Upper lobe of left lung (tissue), 6 donors: ENCODE measurements around the gene PTDSS2. TPM values are rescaled to one million over a fixed set of nuclear protein-coding genes. Genes with fewer than 3 reads are reported as not detected.

Experiments
- ATAC-seq, 2 donors: fragments of 200-7000 bp; cut with Tn5 transposase; one replicate each; pipeline ENCODE4 v1.9.1; 2022; ENCODE audit warnings: mild to moderate bottlenecking in 2 of 2, moderate library complexity in 2 of 2; ENCODE audit not compliant: low FRiP score in 2 of 2
- DNase-seq, 2 donors: peaks; one replicate each; pipeline ENCODE4 v3.0.0-alpha.2; 2019 to 2020
- H3K27ac ChIP-seq, 4 donors: fragments of 200-600 bp; sonication (generic); one replicate each; pipeline ENCODE4 v1.5.1; 2016 to 2019
- H3K27me3 ChIP-seq, 4 donors: fragments of 200-600 bp; sonication (generic); one replicate each; pipeline ENCODE4 v1.5.1; 2017 to 2019
- H3K36me3 ChIP-seq, 4 donors: fragments of 200-600 bp; sonication (generic); one replicate each; pipeline ENCODE4 v1.5.1; 2016 to 2019
- H3K4me1 ChIP-seq, 4 donors: fragments of 200-600 bp; sonication (generic); one replicate each; pipeline ENCODE4 v1.5.1; 2018 to 2019
- H3K4me3 ChIP-seq, 4 donors: fragments of 200-600 bp; sonication (generic); one replicate each; pipeline ENCODE4 v1.5.1; 2017 to 2019; ENCODE audit warnings: mild to moderate bottlenecking in 2 of 4, moderate library complexity in 1 of 4
- H3K9me3 ChIP-seq, 4 donors: fragments of 200-600 bp; sonication (generic); one replicate each; pipeline ENCODE4 v1.5.1; 2018 to 2019
- EP300 ChIP-seq, 4 donors: sonication (generic); formaldehyde crosslinking; IDR thresholded peaks; one replicate each; pipeline ENCODE4 v1.5.1; 2017; ENCODE audit warnings: antibody characterized with exemption in 4 of 4, control low read depth in 2 of 4
- POLR2A ChIP-seq, 4 donors: fragments of 450-650 bp; IDR thresholded peaks; one replicate each; pipeline ENCODE4 v1.5.1; 2016 to 2017; ENCODE audit warnings: antibody characterized with exemption in 4 of 4, mild to moderate bottlenecking in 2 of 4
- POLR2AphosphoS5 ChIP-seq, 2 donors: sonication (generic); formaldehyde crosslinking; IDR thresholded peaks; one replicate each; pipeline ENCODE4 v1.5.1; 2017; ENCODE audit warnings: antibody characterized with exemption in 2 of 2
- WGBS, 2 donors: methylation state at CpG; one replicate each; pipeline ENCODE4 v1.1.5; 2017 to 2018; 5-methylcytosine and 5-hydroxymethylcytosine counted together
- total RNA-seq, 6 donors: library from RNA; depleted of rRNA in 4 of 6; stranded (reverse); fragments of >200 nt in 4 of 6; gene quantifications; one replicate each; pipeline versions ENCODE4 v1.1.0 to v1.2.1, GENCODE V29; 2016 to 2021
- TF ChIP-seq, protein P1 (sequence below), 6 experiments: fragments of 450-650 bp in 4 of 6; fragments of 200-600 bp in 2 of 6; sonication (generic) in 2 of 6; IDR thresholded peaks; one replicate each; pipeline ENCODE4 v1.5.1; 2016 to 2019; ENCODE audit warnings: antibody characterized with exemption in 6 of 6
- donor health status: DM: no; HTN: no; CAD: no; lungs with moderate emphysema.
- donor health status: DM: no; HTN: yes; CAD: no; lungs with severe emphysema.

The PTDSS2 gene
- total RNA-seq, 6 donors from 2014 or later: 29.6 to 188 (median 45.1) TPM

DNA sequence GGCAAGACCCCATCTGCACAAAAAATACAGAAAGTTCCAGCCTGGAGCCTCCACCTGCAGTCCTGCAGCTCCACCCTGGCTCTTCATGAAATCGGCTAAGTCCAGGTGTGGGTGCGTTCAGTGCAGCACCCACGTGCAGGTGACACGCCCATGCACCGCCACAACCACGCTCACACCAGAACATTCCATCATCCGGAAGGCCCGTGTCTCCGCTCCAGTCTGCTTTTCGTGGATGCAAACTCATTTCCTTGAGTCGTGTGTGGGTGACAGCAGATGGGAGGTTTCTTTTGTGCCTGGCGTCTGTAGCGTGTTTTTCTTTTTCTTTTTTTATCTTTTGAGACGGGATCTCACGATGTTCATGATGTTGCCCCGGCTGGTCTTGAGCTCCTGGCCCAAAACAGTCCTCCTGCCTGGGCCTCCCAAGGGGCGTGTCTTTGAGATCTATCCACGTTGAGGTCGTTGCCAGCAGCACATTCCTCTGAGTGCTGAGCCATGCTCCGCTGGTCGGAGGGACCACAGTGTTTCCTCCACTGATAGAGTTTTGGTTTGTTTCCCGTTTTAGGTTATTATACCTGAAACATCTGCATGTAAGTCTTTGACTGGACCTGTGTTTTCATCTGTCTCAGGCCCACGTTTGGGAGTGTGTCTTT lies 7.2 kb downstream of the PTDSS2 start:
- Histone ChIP-seq H3K27ac (no peak overlapping the region), H3K9me3 (no peaks in the 10 kb centered on the region), H3K4me3 (no peak overlapping the region), H3K4me1 (peaks cover 0 to under 1% (median 0%) of the 10 kb centered on the region in 4 donors), H3K36me3 (peaks cover 0 to 42% (median 24%) of the 10 kb centered on the region in 4 donors), H3K27me3 (no peaks in the 10 kb centered on the region)
- 66 to 77% methylated on average over 23 of the region's 23 CpGs for WGBS, 2 donors
- ATAC-seq (no peak), DNase-seq (no peak)
- TF ChIP-seq POLR2AphosphoS5 (IDR thresholded peaks at IDR 0.05): no peak
- TF ChIP-seq, protein P1, sequence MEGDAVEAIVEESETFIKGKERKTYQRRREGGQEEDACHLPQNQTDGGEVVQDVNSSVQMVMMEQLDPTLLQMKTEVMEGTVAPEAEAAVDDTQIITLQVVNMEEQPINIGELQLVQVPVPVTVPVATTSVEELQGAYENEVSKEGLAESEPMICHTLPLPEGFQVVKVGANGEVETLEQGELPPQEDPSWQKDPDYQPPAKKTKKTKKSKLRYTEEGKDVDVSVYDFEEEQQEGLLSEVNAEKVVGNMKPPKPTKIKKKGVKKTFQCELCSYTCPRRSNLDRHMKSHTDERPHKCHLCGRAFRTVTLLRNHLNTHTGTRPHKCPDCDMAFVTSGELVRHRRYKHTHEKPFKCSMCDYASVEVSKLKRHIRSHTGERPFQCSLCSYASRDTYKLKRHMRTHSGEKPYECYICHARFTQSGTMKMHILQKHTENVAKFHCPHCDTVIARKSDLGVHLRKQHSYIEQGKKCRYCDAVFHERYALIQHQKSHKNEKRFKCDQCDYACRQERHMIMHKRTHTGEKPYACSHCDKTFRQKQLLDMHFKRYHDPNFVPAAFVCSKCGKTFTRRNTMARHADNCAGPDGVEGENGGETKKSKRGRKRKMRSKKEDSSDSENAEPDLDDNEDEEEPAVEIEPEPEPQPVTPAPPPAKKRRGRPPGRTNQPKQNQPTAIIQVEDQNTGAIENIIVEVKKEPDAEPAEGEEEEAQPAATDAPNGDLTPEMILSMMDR (IDR thresholded peaks at IDR 0.05): no peak
- TF ChIP-seq POLR2A (IDR thresholded peaks at IDR 0.05): no peak

DNA sequence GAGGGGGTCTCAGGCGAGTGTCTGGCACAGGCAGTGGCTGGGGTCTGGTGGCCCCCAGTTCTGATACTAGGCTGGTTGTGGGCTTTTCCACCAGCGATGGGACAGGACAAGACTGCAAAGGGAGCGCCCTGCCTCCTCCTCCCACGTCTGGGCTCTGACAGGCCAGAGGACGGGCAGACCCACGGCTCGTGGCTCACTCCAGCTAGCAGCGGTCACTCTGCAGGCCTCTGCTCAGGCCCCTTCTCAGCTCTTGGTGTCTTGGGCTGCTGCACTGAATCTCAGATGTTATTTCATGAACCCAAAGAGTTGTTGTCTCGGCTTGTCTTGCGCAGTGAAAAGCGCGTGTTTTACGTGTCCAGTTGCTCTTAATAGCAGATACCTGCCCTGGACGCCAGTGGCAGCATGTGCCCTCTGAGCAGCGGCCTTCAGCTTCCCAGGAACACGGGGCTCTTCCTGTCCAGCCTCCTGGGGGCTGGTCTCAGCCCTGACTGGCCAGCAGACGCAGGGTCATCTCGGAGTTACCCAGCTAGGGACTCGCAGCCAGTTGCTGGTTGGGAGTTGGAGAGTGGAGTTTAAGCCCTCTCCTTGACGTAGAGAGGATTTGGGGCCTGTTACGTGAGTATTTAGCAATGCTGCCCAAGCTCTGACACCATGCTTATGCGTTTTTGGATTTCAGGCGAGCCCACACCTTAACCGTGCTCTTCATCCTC lies 9.6 kb downstream of the PTDSS2 start:
- Histone ChIP-seq H3K9me3 (no peaks in the 10 kb centered on the region), H3K27me3 (no peaks in the 10 kb centered on the region), H3K4me1 (no peaks in the 10 kb centered on the region), H3K36me3 (peaks cover 0 to 24% (median 10%) of the 10 kb centered on the region in 4 donors), H3K4me3 (no peak overlapping the region), H3K27ac (peak overlapping the region in 3 of 4 donors; percentile 6 to 46 (median 6))
- TF ChIP-seq POLR2AphosphoS5 (IDR thresholded peaks at IDR 0.05) (no peak), EP300 (IDR thresholded peaks at IDR 0.05) (no peak)
- TF ChIP-seq, protein P1 (IDR thresholded peaks at IDR 0.05): no peak
- peak in 1 of 2 donors; percentile 13 for ATAC-seq
- 94 to 99% methylated on average over 14 to 24 of the region's 24 CpGs for WGBS, 2 donors
- DNase-seq: no peak

DNA sequence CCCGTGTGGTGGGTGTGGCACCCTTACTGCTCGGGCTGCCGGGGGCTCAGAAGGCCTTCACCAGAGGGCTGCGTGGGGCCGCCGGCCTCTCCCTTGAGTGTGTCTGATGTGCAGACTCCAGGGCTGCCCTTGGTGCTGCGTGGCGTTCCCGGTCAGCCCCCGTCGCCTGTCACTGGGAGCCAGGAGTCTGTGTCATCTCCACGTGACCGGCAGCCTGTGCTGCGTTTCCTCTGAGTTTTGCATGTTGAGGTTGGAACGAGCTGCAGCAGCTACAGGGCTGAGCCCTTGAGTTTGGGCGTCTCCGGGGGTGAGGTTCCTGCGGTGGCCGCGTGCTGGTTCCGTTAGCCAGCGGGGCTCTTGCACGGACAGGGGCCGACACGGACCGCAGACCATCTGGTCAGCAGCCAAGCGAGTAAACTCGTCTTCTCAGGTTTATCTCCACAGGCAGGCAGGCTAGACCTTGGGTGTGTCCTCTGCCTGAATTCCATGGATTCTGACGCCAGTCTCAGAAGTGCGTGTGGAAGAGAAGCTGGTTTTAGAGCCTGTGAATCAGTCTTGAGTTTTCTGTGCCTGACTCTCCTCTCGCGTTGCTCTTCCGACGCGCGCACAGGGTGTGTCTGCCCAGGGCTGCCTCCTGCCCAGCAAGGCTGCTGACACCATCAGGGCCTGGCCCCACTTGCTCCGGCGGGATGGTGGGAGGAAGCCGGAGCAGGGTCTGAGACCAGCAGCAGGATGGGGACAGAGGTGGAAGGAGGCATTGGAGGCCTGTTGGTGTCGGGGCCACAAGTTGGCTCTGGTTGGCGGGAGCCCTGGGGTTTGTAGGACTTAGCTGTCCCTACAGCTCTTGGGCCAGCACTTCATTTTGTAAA lies 10.5 kb downstream of the PTDSS2 start:
- Histone ChIP-seq H3K27ac (peak overlapping the region; percentile 30 to 46 (median 35)), H3K9me3 (no peaks in the 10 kb centered on the region), H3K27me3 (no peaks in the 10 kb centered on the region), H3K4me3 (no peak overlapping the region), H3K4me1 (peaks cover 0 to 3% (median 0%) of the 10 kb centered on the region in 4 donors), H3K36me3 (peaks cover 0 to 26% (median 10%) of the 10 kb centered on the region in 4 donors)
- TF ChIP-seq EP300 (IDR thresholded peaks at IDR 0.05): no peak
- TF ChIP-seq, protein P1 (IDR thresholded peaks at IDR 0.05): no peak
- no peak for TF ChIP-seq POLR2AphosphoS5 (IDR thresholded peaks at IDR 0.05)
- no peak for TF ChIP-seq POLR2A (IDR thresholded peaks at IDR 0.05)
- ATAC-seq (peak; percentile 56 to 79), DNase-seq (no peak)
- 81 to 85% methylated on average over 20 to 41 of the region's 41 CpGs for WGBS, 2 donors

DNA sequence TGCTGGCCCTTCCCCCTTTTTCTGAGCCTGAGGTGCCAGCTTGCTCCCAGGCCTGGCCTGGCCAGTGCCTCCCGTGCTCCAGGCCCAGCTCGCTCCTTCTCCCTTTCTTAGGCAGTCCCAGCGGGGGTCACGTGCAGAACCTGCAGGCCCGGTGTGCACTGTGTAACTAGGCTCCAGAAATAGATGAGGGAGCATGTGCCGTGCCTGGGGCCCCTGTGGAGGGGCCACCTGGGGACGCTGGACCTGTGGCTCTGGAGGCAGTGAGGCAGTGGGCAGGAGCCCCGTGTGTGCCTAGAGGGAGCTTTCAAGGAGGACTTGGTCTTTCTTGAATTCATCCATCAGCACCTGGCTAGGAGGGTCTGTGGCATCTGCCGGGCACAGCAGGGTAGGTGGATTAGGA lies 11.5 kb downstream of the PTDSS2 start:
- no peak for ATAC-seq
- TF ChIP-seq POLR2AphosphoS5 (IDR thresholded peaks at IDR 0.05): no peak
- TF ChIP-seq, protein P1 (IDR thresholded peaks at IDR 0.05): no peak
- no peak for TF ChIP-seq EP300 (IDR thresholded peaks at IDR 0.05)
- TF ChIP-seq POLR2A (IDR thresholded peaks at IDR 0.05): no peak
- H3K27ac ChIP-seq: peak overlapping the region in 3 of 4 donors; percentile 26 to 32 (median 30)
- H3K9me3 ChIP-seq: no peaks in the 10 kb centered on the region
- H3K27me3 ChIP-seq: no peaks in the 10 kb centered on the region
- no peak for DNase-seq
- WGBS, 2 donors: 87 to 89% methylated on average over 5 to 9 of the region's 9 CpGs
- peaks cover 0 to 5% (median 0%) of the 10 kb centered on the region in 4 donors for H3K4me1 ChIP-seq
- peaks cover 0 to 26% (median 10%) of the 10 kb centered on the region in 4 donors for H3K36me3 ChIP-seq
- no peak overlapping the region for H3K4me3 ChIP-seq
